K562 (cell line): Measurements from ENCODE around the gene COL1A2. TPM values are rescaled to one million over a fixed set of nuclear protein-coding genes. Genes with fewer than 3 reads are reported as not detected.

ENCODE experiments used
- ATAC-seq: fragments of 200-7000 bp; cut with Tn5 transposase; 3 replicates; pipeline ENCODE4 v1.9.1; 2020; ENCODE audit warnings: moderate library complexity
- BruUV-seq: library from RNA; stranded (reverse); fragments of 400-500 nt; replicated peaks from 2 replicates; lab custom pipeline; 2021; lab: Mats Ljungman, UMichigan
- CTCF ChIA-PET: fragments of 300-600 bp; formaldehyde crosslinking; extraction: SDS; loops from one replicate; lab custom pipeline; 2021; ENCODE audit warnings: low intra/inter-chr PET ratio; lab: Yijun Ruan, JAX
- POLR2A ChIA-PET: fragments of 300-600, 350-650 bp; sonication (Branson Sonifier 250); formaldehyde crosslinking; extraction: SDS; loops from one replicate; lab custom pipeline; 2021; ENCODE audit warnings: antibody characterized with exemption, inconsistent platforms; lab: Yijun Ruan, JAX
- DNase-seq, 4 experiments: peaks; one replicate each; pipeline versions ENCODE4 v3.0.0 to v3.0.0-alpha.2; 2011 to 2018; ENCODE audit warnings: low spot score in 3 of 4, mixed read lengths in 3 of 4; ENCODE audit errors: extremely low read depth in 1 of 4
- FAIRE-seq: peaks from 2 replicates; lab custom pipeline; 2011; peaks lifted over from hg19 to GRCh38; lab: Jason Lieb, UNC
- H2AFZ ChIP-seq: 2 replicates; pipeline ENCODE4 v1.6.0; 2011; ENCODE audit warnings: low read depth, low read length, control low read depth, inconsistent platforms
- H3K27ac ChIP-seq: fragments of 200-600 bp; 3 replicates; pipeline ENCODE4 v1.8.0; 2011; ENCODE audit warnings: low read depth, mild to moderate bottlenecking, control low read depth, inconsistent platforms, low read length, moderate library complexity, mixed read lengths; ENCODE audit errors: extremely low read depth
- H3K27me3 ChIP-seq, 2 experiments: fragments of 300-600 bp in 1 of 2; 2 replicates in 1 of 2; 3 replicates in 1 of 2; pipeline versions ENCODE4 v1.6.0 to v1.8.0; 2011; ENCODE audit warnings: inconsistent platforms in 2 of 2, low read length in 2 of 2, mild to moderate bottlenecking in 1 of 2, mixed read lengths in 1 of 2, moderate library complexity in 1 of 2; ENCODE audit not compliant: control insufficient read depth in 2 of 2, insufficient read depth in 2 of 2
- H3K36me3 ChIP-seq: fragments of 300-600 bp; 3 replicates; pipeline ENCODE4 v1.8.0; 2011; ENCODE audit warnings: mild to moderate bottlenecking, low read length, inconsistent platforms; ENCODE audit not compliant: control insufficient read depth, insufficient read depth
- H3K4me1 ChIP-seq, 2 experiments: fragments of 200-600 bp in 1 of 2; replicated peaks in 1 of 2; 2 replicates in 1 of 2; 3 replicates in 1 of 2; pipeline versions ENCODE4 v1.5.1 to v1.8.0; 2011; ENCODE audit warnings: inconsistent platforms in 2 of 2, low read length in 2 of 2, mild to moderate bottlenecking in 1 of 2, mixed read lengths in 1 of 2, moderate library complexity in 1 of 2; ENCODE audit not compliant: control insufficient read depth in 2 of 2, insufficient read depth in 2 of 2
- H3K4me2 ChIP-seq: 2 replicates; pipeline ENCODE4 v1.6.1; 2011; ENCODE audit warnings: low read length, control low read depth, inconsistent platforms, mixed read lengths; ENCODE audit not compliant: insufficient read depth
- H3K4me3 ChIP-seq: fragments of 200-600 bp; sonication (generic), shearing (Covaris generic); 2 replicates; pipeline ENCODE4 v1.5.1; 2016; ENCODE audit warnings: control low read depth, inconsistent platforms
- H3K79me2 ChIP-seq: fragments of 200-600 bp; 3 replicates; pipeline ENCODE4 v1.8.0; 2011; ENCODE audit warnings: low read length, inconsistent platforms; ENCODE audit not compliant: control insufficient read depth, insufficient read depth
- H3K9ac ChIP-seq, 2 experiments: 2 replicates each; pipeline versions ENCODE4 v1.6.0 to v1.6.1; 2011; ENCODE audit warnings: low read depth in 2 of 2, low read length in 2 of 2, control low read depth in 1 of 2, inconsistent platforms in 1 of 2, mild to moderate bottlenecking in 1 of 2, mixed read lengths in 1 of 2; ENCODE audit not compliant: insufficient read depth in 1 of 2
- H3K9me1 ChIP-seq: one replicate; pipeline ENCODE4 v1.6.0; 2011; ENCODE audit warnings: inconsistent platforms, mild to moderate bottlenecking, low read length, moderate library complexity; ENCODE audit not compliant: control insufficient read depth, insufficient read depth
- H3K9me3 ChIP-seq: replicated peaks from 2 replicates; pipeline ENCODE4 v1.5.1; 2011; ENCODE audit warnings: low read depth, low read length, inconsistent platforms; ENCODE audit not compliant: control insufficient read depth, insufficient read depth
- H4K20me1 ChIP-seq: replicated peaks from 2 replicates; pipeline ENCODE4 v1.6.1; 2011; ENCODE audit warnings: low read length, inconsistent platforms, mixed read lengths; ENCODE audit not compliant: control insufficient read depth, insufficient read depth
- DMBX1 ChIP-seq: fragments of 250-450 bp; sonication (Bioruptor Pico); IDR thresholded peaks from 2 replicates; pipeline ENCODE4 v1.8.0; 2022; ENCODE audit warnings: inconsistent platforms, mild to moderate bottlenecking, moderate library complexity, borderline replicate concordance
- ELK1 ChIP-seq: sonication (generic); formaldehyde crosslinking; IDR thresholded peaks from 2 replicates; pipeline ENCODE4 v1.8.1; 2022; ENCODE audit warnings: missing genetic modification reagents
- MNT ChIP-seq, 2 experiments: fragments of 450-650 bp; conservative IDR thresholded peaks; 2 replicates each; pipeline ENCODE4 v1.6.1; 2017; ENCODE audit warnings: mild to moderate bottlenecking in 2 of 2, moderate library complexity in 2 of 2
- PTBP1 ChIP-seq: fragments of 200-400 bp; formaldehyde crosslinking; IDR thresholded peaks from 2 replicates; pipeline ENCODE4 v1.6.1; 2017; ENCODE audit warnings: low read depth, low read length
- RBBP5 ChIP-seq: fragments of 200-600 bp; sonication (generic); IDR thresholded peaks from 2 replicates; pipeline ENCODE4 v1.6.1; 2012; ENCODE audit warnings: borderline replicate concordance, mild to moderate bottlenecking, low read length, control low read depth, inconsistent platforms; ENCODE audit not compliant: insufficient read depth, poor library complexity, severe bottlenecking
- SIN3B ChIP-seq: fragments of 450-650 bp; IDR thresholded peaks from 2 replicates; pipeline ENCODE4 v1.6.1; 2017; ENCODE audit warnings: low read depth, mild to moderate bottlenecking, moderate library complexity
- SIX5 ChIP-seq, 2 experiments: IDR thresholded peaks; 2 replicates each; pipeline ENCODE4 v1.6.1; 2011; ENCODE audit warnings: low read length in 2 of 2, borderline replicate concordance in 1 of 2, low read depth in 1 of 2, mild to moderate bottlenecking in 1 of 2, moderate library complexity in 1 of 2; ENCODE audit not compliant: insufficient read depth in 1 of 2
- ZBTB1 ChIP-seq: sonication (generic); formaldehyde crosslinking; IDR thresholded peaks from 2 replicates; pipeline ENCODE4 v1.8.1; 2023; ENCODE audit warnings: missing genetic modification reagents, low read depth, mild to moderate bottlenecking, borderline replicate concordance
- ZKSCAN1 ChIP-seq: fragments of 150-350 bp; IDR thresholded peaks from 2 replicates; pipeline ENCODE4 v1.6.1; 2016; ENCODE audit warnings: low read depth, low read length
- ZNF134 ChIP-seq: fragments of 250-450 bp; sonication (Bioruptor Pico); conservative IDR thresholded peaks from 2 replicates; pipeline ENCODE4 v1.4.0; 2020
- ZNF277 ChIP-seq: fragments of 250-450 bp; sonication (Bioruptor Pico); IDR thresholded peaks from 2 replicates; pipeline ENCODE4 v1.8.0; 2022; ENCODE audit warnings: inconsistent platforms, mild to moderate bottlenecking, moderate library complexity, borderline replicate concordance
- ZNF609 ChIP-seq: sonication (generic); formaldehyde crosslinking; IDR thresholded peaks from 2 replicates; pipeline ENCODE4 v1.8.1; 2023; ENCODE audit warnings: missing genetic modification reagents, mild to moderate bottlenecking, borderline replicate concordance
- WGBS: fragments of 100-300 bp; shearing (Covaris generic); methylation state at CpG from one replicate; pipeline ENCODE4 v1.1.6; 2016; ENCODE audit warnings: low coverage, mixed read lengths; ENCODE audit not compliant: insufficient coverage; ENCODE audit errors: missing lambda C conversion rate; 5-methylcytosine and 5-hydroxymethylcytosine counted together
- in situ Hi-C: fragments of 300-500 bp; cut with MboI; formaldehyde crosslinking; loops from 4 replicates; pipeline ENCODE4 v1.15.0; 2018; ENCODE audit warnings: inconsistent platforms, mixed read lengths
- intact Hi-C: fragments of 100-400 bp; cut with micrococcal nuclease; formaldehyde crosslinking; loops from 2 replicates; pipeline ENCODE4 v1.14.2; 2022
- polyA plus RNA-seq, 8 experiments: library from polyadenylated mRNA; depleted of rRNA in 4 of 8; stranded (reverse) in 5 of 8; unstranded in 3 of 8; fragments of >200 nt; fragmentation: Nextera tagmentation in 2 of 8; fragmentation: Illumina TruSeq in 1 of 8; extraction: Ambion mirVana in 2 of 8; extraction: Trizol in 1 of 8; gene quantifications; 2 replicates each; pipeline versions ENCODE4 v1.2.1 to v1.2.3, GENCODE V29; 2011 to 2014; ENCODE audit warnings: inconsistent platforms in 1 of 8, missing spikeins in 1 of 8
- total RNA-seq, 7 experiments: library from RNA; depleted of rRNA in 6 of 7; stranded (reverse); fragments of >200 nt in 6 of 7; fragmentation: Illumina TruSeq in 2 of 7; extraction: Trizol in 2 of 7; gene quantifications; 2 replicates each; pipeline versions ENCODE4 v1.2.1 to v1.2.3, GENCODE V29; 2011 to 2021; ENCODE audit warnings: low replicate concordance in 1 of 7

The COL1A2 gene
- total and polyA plus RNA-seq, 9 of the 15 experiments (the other 6 are each of a cell fraction or from before 2014, with no cell fraction given), result 0.94 to 11.6 (median 1.7) TPM

- H2AFZ ChIP-seq, result no peak overlapping the region
- no peak overlapping the region for H3K9ac ChIP-seq
- H3K79me2 ChIP-seq, result no peaks in the 10 kb centered on the region
- H3K4me1 ChIP-seq, result no peaks in the 10 kb centered on the region
- peaks cover 0 to 4% of the 10 kb centered on the region in 2 experiments; a peak in 1 of 5 replicates for H3K27me3 ChIP-seq
- H3K27ac ChIP-seq, result no peak overlapping the region
- H3K4me2 ChIP-seq, result no peak overlapping the region
- WGBS, result 0% methylated on average over 1 of the region's 1 CpG
- no peaks in the 10 kb centered on the region for H3K9me1 ChIP-seq
- intact Hi-C loops (no loop called here), in situ Hi-C loops (no loop called here)
- DNase-seq (no peak), FAIRE-seq (no peak), ATAC-seq (no peak)
- BruUV-seq, result no TSS peak
- H3K9me3 ChIP-seq, result no peaks in the 10 kb centered on the region
- H3K4me3 ChIP-seq, result no peak overlapping the region
- H4K20me1 ChIP-seq, result no peaks in the 10 kb centered on the region
- CTCF ChIA-PET, result no interaction called here
- POLR2A ChIA-PET, result no interaction called here
- H3K36me3 ChIP-seq, result no peaks in the 10 kb centered on the region
- no peak for TF ChIP-seq PTBP1
- TF ChIP-seq DMBX1 (CRISPR knock-in tag), result no peak
- no peak for TF ChIP-seq MNT (conservative IDR thresholded peaks at IDR 0.05)
- no peak for TF ChIP-seq ZNF277
- no peak for TF ChIP-seq ZNF134 (CRISPR knock-in tag)
- TF ChIP-seq ELK1 (CRISPR knock-in tag), result no peak
- TF ChIP-seq ZKSCAN1, result no peak
- TF ChIP-seq RBBP5, result no peak
- no peak for TF ChIP-seq ZNF609 (CRISPR knock-in tag)
- no peak for TF ChIP-seq SIN3B
- TF ChIP-seq ZBTB1 (CRISPR knock-in tag), result no peak
- TF ChIP-seq SIX5 (IDR thresholded peaks at IDR 0.05; ENCODE audit: borderline replicate concordance in 1 of 2, insufficient read depth in 1 of 2, low read depth in 1 of 2, low read length in 2 of 2), result no peak
Measured at GRCh38 chr7:94422136-94422535, 27.4 kb downstream of the COL1A2 start.
